ENCODE results near the gene SLC6A11. TPM values are rescaled to one million over a fixed set of nuclear protein-coding genes. Genes with fewer than 3 reads are reported as not detected.

SLC6A11 gene
- total and polyA plus RNA-seq, 2 experiments from 2014 or later = 0.18 TPM; not detected in 1

- Histone ChIP-seq H3K27me3 (peaks cover 10% of the 10 kb centered on the region), H3K36me3 (no peaks in the 10 kb centered on the region), H3K4me3 (no peak overlapping the region), H3K9me3 (ENCODE audit: low read depth) (no peaks in the 10 kb centered on the region), H3K27ac (no peak overlapping the region), H3K4me1 (ENCODE audit: low read depth) (no peaks in the 10 kb centered on the region)
- TF ChIP-seq CTCF (IDR thresholded peaks at IDR 0.05; ENCODE audit: low read depth, low read length) = no peak
- no peak for DNase-seq (ENCODE audit: low read depth in 1 of 2, low spot score in 1 of 2)
These were observed 72.6 kb downstream of the SLC6A11 start for GRCh38 chr3:10888518-10889090.

- H3K4me3 ChIP-seq = no peak overlapping the region
- H3K4me1 ChIP-seq (ENCODE audit: low read depth) = no peaks in the 10 kb centered on the region
- no peaks in the 10 kb centered on the region for H3K9me3 ChIP-seq (ENCODE audit: low read depth)
- peaks cover 10% of the 10 kb centered on the region for H3K27me3 ChIP-seq
- no peak for TF ChIP-seq CTCF (IDR thresholded peaks at IDR 0.05; ENCODE audit: low read depth, low read length)
- no peaks in the 10 kb centered on the region for H3K36me3 ChIP-seq
- DNase-seq (ENCODE audit: low read depth in 1 of 2, low spot score in 1 of 2) = no peak
- H3K27ac ChIP-seq = no peak overlapping the region
These were observed 73.4 kb downstream of the SLC6A11 start for GRCh38 chr3:10889206-10889960.

- DNase-seq (ENCODE audit: low read depth in 1 of 2, low spot score in 1 of 2) = no peak
- Histone ChIP-seq H3K4me1 (ENCODE audit: low read depth) (no peaks in the 10 kb centered on the region), H3K9me3 (ENCODE audit: low read depth) (no peaks in the 10 kb centered on the region), H3K4me3 (no peak overlapping the region), H3K27ac (no peak overlapping the region), H3K36me3 (no peaks in the 10 kb centered on the region), H3K27me3 (peaks cover 10% of the 10 kb centered on the region)
- TF ChIP-seq CTCF (IDR thresholded peaks at IDR 0.05; ENCODE audit: low read depth, low read length) = no peak
These were observed 74.6 kb downstream of the SLC6A11 start for GRCh38 chr3:10890665-10891064.

- Histone ChIP-seq H3K27me3 (peaks cover 9% of the 10 kb centered on the region), H3K4me3 (no peak overlapping the region), H3K4me1 (ENCODE audit: low read depth) (no peaks in the 10 kb centered on the region), H3K36me3 (no peaks in the 10 kb centered on the region), H3K9me3 (ENCODE audit: low read depth) (no peaks in the 10 kb centered on the region), H3K27ac (no peak overlapping the region)
- TF ChIP-seq CTCF (IDR thresholded peaks at IDR 0.05; ENCODE audit: low read depth, low read length) = no peak
- no peak for DNase-seq (ENCODE audit: low read depth in 1 of 2, low spot score in 1 of 2)
These were observed 76.6 kb downstream of the SLC6A11 start for GRCh38 chr3:10892622-10893021.

- Histone ChIP-seq H3K4me1 (ENCODE audit: low read depth) (no peaks in the 10 kb centered on the region), H3K9me3 (ENCODE audit: low read depth) (no peaks in the 10 kb centered on the region), H3K4me3 (no peak overlapping the region), H3K27me3 (no peaks in the 10 kb centered on the region), H3K27ac (no peak overlapping the region), H3K36me3 (no peaks in the 10 kb centered on the region)
- TF ChIP-seq CTCF (IDR thresholded peaks at IDR 0.05; ENCODE audit: low read depth, low read length) = no peak
- DNase-seq (ENCODE audit: low read depth in 1 of 2, low spot score in 1 of 2) = no peak
These were observed 85.4 kb downstream of the SLC6A11 start for GRCh38 chr3:10901296-10901945.

All from cardiac muscle cell (in vitro differentiated cells and primary cell).